OCI-M2 (cell line): ENCODE measurements around the gene KRI1.
A peak's percentile ranks its signal among the peaks of the same experiment; 100 is the strongest.

Experiments
- DNase-seq: peaks from one replicate; lab custom pipeline; 2025; ENCODE audit not compliant: unreplicated experiment; lab: John Stamatoyannopoulos, UW

The KRI1 gene

GRCh38 chr19:10565567-10566407 lies at the start of gene KRI1:
Gene KRI1 (minus strand): TSS chr19:10566010. CDS start chr19:10565999, 11 bp downstream.
- DNase-seq = peak; percentile 100

DNA sequence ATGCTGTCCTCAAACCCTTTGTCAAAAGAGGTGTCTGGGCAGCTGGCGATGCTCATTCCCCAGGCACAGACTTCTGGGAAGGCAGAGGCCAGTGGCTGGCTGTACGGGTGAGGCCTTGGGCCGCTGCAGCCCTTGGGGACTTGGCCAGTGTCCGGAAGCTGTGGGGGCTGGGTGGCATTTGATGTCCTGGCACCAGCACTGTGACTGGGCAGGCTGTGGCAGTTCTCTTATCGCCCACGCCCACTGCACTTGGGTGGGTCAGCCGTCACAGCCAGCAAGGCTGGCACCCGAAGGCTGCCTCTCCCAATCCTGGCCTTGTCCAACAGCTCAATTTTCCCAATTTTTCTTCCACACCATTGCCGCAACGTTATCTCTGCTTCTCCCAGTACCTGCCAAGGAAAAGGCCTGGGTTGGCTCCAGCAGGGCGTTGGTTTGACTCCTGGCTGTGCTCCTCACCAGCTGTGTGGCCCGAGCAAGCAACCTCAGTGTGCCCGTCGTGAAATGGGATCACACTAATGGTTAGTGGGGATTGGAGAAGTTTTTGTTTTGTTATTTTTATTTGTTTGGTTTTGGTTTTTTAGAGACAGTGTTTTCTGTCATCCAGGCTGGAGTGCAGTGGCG lies 46.8 kb upstream of the KRI1 start:
- no peak for DNase-seq

- no peak for DNase-seq
Measured at GRCh38 chr19:10611907-10612306, 46.1 kb upstream of the KRI1 start.

DNA sequence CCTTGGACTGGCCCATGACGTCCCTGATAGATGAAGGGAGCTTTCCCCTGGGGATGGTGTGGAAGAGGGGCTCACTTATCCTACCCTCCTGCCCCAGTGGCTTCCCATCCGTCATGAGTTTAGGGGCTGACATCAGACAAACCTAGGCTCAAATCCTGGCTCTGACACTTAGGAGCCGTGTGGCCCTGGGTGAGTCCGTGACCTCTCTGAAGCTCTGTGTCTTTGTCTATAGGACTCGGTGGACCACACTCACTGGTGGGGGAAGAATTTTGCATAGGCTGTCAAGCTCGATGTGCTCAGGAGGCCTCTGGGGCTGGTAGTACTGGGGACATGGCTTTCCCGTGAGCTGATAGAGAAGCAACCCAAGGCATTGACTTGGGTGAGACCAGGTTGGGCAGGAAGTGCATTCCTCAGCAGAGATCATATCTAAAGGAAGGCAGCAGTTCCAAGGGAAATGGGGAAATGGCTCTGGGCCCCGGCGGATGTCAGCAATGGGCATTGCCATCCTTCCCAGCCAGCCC lies 38.7 kb upstream of the KRI1 start:
- DNase-seq = no peak

DNA sequence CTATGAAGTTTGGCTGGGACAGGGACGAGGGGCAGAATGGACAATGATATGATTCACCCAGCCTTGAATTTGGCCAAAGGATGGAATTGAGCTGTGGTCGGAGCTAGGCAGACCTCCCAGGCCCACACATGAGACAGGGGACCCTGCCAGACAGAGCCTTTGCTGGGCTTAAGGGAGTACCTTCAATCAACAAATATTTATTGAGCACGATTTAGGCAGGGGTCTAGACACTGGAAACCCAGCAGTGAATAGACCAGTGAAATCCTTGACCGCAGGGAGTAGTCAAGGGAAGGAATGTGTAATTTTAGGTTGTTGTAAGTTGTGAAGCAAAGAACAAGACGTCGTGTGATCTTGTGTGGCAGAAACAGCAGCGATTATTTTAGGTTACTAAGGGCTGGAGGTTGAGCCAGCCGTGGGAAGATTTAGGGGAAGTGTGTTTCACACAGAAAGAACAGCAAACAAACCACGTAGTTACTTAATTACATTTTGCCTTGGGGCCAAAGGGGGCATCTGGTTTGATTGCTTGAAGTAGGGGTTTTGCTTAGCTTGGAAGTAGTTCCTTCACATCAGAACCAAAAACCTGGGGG lies 38.2 kb upstream of the KRI1 start:
- no peak for DNase-seq

- peak; percentile 96 for DNase-seq
Measured at GRCh38 chr19:10603084-10603872, 37.5 kb upstream of the KRI1 start.

- peak; percentile 98 for DNase-seq
Measured at GRCh38 chr19:10602330-10603083, 36.7 kb upstream of the KRI1 start.

DNA sequence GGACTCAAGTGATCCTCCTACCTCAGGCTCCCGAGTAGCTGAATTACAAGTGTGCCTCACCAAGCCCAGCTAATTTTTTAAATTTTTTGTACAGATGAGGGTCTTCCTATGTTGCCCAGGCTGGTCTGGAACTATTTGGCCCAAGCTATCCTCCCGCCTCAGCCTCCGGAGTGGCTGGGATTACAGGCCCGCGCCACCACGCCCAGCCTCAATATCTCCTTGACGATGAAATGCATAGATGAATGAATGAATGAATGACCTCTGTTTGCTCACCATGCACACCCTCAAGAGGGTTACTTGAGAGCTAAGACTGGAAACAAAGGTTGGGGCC lies 36.2 kb upstream of the KRI1 start:
- no peak for DNase-seq

DNA sequence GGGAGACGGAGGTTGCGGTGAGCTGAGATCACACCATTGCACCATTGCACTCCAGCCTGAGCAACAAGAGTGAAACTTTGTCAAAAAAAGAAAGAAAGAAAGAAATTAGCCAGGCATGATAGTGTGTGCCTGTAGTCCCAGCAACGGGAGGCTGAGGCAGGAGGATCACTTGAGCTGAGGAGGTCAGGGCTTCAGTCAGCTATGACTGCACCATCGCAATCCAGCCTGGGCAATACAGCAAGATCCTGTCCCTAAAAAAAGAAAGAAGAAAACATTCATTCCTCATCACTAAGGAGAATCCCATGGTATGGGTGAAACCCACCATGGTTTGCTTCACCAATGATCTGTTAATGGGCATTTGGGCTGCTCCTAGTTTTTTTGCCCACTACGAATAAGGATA lies 34.3 kb upstream of the KRI1 start:
- no peak for DNase-seq

DNA sequence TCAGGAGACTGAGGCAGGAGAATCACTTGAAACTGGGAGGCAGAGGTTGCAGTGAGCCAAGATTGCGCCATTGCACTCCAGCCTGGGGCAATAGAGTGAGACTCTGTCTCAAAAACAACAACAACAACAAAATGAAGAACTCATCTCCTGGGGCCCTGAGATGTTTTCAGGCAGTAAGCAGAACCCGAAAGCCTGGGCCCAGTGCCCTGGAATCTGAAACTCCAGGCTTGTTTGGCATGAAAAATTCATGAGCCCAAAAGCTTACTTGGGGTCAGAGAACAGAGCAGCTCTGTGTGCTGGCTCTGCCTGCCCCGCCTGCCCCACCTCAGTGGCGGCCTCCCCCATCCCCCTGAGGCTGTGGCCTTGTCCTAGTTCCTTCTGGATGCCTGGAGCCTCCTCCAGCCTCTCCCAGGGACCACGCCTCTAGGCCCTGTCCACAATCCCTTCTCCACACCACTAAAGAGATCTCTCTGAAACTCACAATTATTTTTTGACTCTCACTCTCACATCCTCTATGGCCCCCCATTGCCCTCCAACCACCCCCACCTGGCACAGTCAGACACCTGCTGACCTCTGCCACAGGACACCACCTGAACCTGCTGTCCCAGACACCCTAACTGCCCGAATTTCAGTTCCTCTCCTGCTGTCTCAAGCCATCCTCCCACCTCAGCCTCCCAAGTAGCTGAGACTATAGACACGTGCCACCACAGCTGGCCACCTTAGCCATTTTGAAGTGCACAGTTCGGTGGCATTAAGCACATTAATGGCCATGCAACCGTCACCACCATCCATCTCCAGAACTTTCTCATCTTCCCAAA lies 28.2 kb upstream of the KRI1 start:
- no peak for DNase-seq

- DNase-seq = no peak
Measured at GRCh38 chr19:10593148-10593547, 27.3 kb upstream of the KRI1 start.

GRCh38 chr19:10587839-10588150 lies 22.0 kb upstream of the KRI1 start:
- DNase-seq = no peak

- DNase-seq = no peak
Measured at GRCh38 chr19:10587022-10587838, 21.4 kb upstream of the KRI1 start, which contains the start of gene AP1M2. Gene AP1M2 (minus strand): TSS chr19:10587312. CDS start chr19:10587231, 81 bp downstream.

- DNase-seq = no peak
Measured at GRCh38 chr19:10586396-10586795, 20.6 kb upstream of the KRI1 start.

GRCh38 chr19:10583036-10583776 lies 17.4 kb upstream of the KRI1 start:
- no peak for DNase-seq

- DNase-seq = no peak
Measured at GRCh38 chr19:10582091-10582490, 16.3 kb upstream of the KRI1 start.

DNA sequence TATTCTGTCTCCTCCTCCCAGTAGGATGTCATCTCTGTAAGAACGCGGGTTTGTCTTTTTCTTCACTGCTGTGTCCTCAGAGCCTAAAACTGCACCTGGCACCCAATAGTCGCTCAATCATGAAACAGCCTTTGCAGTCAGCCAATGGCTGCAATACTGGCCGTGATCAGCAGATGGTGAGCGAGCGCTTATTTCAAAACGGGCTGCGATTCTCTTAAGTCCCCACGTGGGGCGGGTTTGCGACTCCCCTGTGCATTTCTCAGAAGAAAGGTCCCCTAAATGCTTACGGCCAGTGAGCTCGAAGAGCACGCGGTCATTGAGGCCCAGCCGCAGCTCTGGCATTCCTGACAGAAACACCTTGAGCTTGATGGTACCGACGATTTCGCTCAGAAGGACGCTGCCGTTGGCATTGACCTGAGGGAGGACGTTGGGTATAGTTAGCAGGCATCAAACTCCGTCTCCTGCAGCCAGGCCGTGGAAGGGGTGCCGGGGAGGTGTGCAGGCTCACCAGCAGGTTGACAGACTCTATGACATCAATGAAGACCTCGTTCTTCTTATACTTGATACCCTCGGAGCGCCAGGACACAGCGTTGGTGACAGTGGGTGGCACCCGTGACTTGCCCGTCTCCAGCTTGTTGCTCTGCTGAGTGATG lies 15.3 kb upstream of the KRI1 start:
- DNase-seq = peak; percentile 100

DNA sequence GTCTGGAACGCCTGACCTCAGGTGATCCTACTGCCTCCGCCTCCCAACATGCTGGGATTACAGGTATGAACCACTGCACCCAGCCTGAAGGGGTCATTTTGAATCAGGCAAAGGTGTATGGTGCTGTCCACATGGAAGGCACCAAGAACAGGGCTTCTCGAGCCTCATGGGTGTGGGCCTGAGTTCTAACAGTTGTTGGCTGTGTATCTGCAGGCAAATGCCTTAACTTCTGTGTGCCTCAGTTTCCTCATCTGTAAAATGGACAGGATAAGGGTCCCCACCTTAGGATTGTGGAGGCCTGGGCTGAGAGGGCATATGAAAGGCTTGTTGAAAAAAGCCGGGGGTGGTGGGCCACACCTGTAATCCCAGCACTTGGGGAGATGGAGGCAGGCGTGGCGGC lies 12.1 kb upstream of the KRI1 start:
- no peak for DNase-seq
